OCI-LY3 (cell line): ENCODE results near the gene CD72.

Experiments
- CTCF ChIP-seq: fragments of 200-600, 300-600 bp; sonication (generic); IDR thresholded peaks from 2 replicates; pipeline ENCODE4 v1.5.1; 2014; ENCODE audit warnings: antibody characterized with exemption, low read length, low read depth
- EZH2phosphoT487 ChIP-seq: fragments of 200-600 bp; shearing (Covaris generic); IDR thresholded peaks from 2 replicates; pipeline ENCODE4 v1.6.1; 2018; ENCODE audit warnings: antibody characterized with exemption, mixed run types, low read depth

GRCh38 chr9:35563791-35564197 is 54.4 kb downstream of the CD72 start:
- no peak for TF ChIP-seq CTCF
- TF ChIP-seq EZH2phosphoT487 = no peak
